GM10847 (cell line): Measurements from ENCODE around the gene TMIE.

Experiments used
- POLR2A ChIP-seq: IDR thresholded peaks from 2 replicates; pipeline ENCODE4 v1.6.1; 2011; ENCODE audit not compliant: insufficient read length; ENCODE audit errors: extremely low read depth

Gene TMIE

DNA sequence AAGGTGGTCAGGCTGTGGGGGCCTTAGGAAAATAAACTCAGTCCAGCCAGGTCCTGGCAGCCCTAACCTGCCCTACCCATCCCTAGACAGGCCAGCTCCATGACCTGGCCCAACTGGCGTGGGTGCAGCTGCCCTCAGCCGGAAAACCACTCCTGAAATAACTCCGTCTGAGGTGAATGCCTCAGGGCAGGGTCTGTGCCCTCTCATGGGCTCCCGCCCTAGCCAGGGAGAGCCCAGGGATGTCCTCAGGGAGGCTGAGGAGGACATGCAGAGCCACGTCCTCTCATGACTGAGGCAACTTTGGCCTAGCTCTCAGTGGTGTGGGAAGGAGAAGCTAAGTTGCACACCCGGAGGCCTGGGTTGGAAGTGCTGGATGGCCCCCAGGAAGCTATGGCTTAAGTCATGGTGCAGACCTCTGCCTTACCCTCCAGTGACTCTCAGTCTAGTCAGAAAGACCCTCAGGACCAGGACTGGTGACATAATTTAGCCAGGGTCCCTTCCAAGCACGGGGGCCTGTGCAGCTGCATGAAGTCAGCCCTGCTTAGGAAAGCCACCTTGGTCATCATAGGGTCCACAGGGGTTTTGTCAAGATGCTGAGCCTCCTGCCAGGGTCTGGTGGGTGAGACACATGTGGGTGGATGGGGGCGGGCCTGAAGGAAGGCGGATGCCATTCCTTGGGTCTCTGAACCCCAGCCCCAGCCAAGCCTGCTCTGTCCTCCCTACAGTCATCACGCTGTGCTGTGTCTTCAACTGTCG is 7.4 kb downstream of the TMIE start:
- no peak for TF ChIP-seq POLR2A

DNA sequence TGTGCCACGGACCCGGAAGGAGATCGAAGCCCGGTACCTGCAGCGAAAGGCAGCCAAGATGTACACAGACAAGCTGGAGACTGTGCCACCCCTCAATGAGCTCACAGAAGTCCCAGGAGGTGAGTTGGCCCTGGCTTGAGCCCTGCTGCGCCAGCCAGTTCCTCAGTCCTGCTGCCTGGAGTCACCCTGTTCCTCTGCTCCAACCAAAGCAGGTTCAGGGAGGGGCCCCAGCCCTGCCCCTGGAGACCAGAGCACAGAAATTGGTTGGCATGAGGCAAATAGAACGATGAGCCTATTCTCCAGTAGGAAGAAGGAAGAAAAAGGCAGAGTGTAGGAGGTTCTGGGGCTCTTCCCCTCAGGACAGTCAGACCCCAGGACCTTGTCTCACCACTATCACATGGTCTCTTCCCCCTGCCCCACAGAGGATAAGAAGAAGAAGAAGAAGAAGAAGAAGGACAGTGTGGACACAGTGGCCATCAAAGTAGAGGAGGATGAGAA is 8.0 kb downstream of the TMIE start:
- no peak for TF ChIP-seq POLR2A

DNA sequence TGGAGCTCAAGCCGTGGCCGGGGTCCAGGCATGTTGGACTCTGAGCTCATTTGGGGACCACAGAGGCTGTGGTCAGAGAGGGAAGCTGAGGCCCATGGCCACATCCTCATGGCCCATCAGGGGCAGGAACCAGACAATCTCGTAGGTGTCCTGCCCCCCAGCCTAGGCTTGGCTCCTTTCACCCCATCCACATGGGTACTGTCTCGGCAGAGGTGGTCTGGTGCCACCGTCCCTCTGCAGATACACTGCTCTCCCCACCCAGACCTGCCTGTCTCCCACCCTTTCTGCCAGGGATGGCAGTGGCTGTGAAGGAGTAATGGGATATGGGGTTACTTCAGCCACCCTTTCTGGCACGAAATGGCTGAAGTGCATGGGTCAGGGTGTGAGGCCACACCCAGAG is 8.5 kb downstream of the TMIE start:
- no peak for TF ChIP-seq POLR2A

DNA sequence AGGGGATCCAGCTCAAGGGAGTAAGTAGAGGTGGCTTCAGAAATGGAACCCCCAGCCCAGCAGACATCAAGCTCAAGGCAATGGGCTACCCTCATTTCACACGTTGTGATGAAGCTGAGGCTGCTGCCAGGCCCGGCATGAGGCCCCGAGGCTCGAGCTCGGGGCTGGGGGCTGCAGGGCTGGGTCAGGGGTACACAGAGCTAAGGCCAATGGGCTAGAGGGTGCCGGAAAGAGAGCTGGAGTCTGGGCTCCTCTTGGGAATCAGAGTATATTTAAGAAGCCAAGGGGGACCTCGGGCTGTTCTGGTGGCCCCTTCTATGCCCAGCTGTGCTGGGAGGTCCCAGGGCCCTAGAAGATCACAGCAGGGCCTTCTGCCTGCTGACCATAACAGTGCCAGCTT is 9.0 kb downstream of the TMIE start:
- no peak for TF ChIP-seq POLR2A

DNA sequence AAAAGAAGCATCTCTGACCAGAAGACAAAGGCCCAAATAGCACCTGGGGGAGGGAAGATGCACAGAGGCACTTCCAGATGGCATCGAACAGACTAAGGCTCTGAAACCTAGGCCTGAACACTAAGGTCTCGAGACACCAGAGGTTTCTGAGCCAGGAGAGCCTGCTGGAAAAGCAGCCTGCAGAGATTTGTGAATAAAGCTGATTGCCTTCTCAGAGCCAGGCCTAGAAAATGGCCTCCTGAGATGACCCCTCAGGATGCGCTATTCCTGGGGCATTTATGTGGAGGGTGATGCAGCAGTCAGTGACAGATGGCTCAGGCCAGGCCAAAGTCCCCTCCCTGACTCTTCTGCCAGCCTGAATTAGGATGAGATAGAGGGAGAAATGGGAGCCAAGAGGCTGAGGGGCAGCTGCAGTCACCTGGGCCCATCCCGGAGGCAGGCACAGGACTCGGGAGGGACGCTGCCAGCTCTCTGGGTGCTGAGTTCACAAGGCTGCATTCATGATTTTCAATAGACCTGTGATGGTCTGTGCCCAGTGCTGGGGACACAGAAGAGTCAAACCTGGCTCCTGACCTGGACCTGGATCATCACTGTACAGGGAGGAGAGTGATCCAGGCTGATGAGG is 9.6 kb downstream of the TMIE start:
- no peak for TF ChIP-seq POLR2A

DNA sequence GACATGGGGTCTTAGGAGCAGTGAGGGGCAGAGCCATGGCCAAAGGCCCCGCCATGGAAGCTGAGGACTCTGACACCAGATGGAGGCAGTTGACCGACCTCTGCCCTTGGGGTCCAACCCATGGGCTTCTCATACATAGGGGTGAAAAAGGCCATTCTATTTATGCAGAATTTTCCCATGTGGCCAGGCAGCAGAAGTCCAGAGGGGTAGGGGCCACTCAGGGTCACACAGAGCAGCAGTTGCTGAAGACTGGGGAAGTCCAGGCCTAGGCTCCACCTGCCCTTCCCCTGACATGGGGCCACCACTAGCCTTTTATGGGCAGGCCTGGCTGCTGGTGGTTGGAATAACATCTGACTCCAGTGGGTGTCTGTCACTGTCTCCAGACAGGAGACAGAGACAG is 10.1 kb downstream of the TMIE start:
- no peak for TF ChIP-seq POLR2A

DNA sequence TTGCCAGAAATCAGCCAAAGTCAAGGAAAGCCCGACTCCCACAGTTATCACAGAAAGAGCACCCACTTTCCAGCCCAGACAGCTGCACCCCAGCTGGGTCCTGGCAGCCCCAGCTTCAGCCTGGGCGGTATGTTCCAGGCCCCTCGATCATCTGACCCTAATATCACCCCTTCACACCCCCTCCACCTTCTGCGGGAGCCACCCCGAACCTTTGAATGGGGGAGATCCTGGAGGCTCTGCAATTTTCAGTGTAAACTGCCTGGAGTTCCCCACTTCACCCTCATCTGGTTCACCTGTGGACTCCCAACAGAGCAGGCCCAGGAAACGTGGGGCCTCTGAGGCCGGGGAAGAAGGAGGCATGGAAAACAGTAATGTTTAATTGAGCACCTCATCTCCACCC is 10.6 kb downstream of the TMIE start:
- TF ChIP-seq POLR2A: no peak

DNA sequence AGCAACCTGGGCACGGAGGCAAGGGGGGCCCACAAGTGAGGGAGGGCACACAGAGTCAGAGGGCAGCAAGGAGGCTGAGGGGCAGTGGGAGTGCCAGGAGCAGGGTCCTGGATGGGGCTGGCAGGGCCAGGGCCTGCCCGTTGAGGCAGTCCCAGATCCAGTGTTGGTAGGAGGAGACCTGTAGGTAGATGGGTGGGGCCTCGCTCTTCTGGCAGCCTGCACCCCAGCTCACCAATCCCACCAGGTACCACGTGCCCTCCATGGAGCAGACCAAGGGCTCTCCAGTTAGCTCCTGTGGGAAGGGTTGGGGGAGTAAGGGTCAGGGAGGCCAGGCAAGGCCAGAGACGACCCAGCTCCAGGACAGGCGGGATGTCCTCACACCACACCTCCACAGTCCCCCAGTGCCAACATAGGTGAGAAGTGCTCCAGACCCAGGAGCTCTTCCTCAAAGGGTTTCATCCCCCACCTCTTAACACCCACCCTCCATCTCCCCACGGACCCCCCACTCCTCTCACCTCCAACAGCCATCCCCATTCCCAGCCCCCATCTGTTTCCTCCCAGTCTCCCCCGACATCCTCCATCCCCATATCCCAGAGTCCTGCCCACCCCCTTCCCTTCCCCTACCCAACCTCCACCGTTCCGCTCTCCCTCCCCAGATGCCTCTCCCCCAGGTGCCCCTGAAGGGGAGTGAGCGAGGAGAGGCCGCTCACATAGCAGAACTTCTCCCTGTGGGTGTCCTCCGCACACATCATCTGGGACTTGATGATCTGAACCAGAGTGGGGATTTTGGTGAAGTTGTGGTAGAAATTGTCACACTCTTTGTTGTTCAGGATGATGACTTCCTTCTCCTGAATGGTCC is 11.2 kb downstream of the TMIE start:
- TF ChIP-seq POLR2A: no peak

DNA sequence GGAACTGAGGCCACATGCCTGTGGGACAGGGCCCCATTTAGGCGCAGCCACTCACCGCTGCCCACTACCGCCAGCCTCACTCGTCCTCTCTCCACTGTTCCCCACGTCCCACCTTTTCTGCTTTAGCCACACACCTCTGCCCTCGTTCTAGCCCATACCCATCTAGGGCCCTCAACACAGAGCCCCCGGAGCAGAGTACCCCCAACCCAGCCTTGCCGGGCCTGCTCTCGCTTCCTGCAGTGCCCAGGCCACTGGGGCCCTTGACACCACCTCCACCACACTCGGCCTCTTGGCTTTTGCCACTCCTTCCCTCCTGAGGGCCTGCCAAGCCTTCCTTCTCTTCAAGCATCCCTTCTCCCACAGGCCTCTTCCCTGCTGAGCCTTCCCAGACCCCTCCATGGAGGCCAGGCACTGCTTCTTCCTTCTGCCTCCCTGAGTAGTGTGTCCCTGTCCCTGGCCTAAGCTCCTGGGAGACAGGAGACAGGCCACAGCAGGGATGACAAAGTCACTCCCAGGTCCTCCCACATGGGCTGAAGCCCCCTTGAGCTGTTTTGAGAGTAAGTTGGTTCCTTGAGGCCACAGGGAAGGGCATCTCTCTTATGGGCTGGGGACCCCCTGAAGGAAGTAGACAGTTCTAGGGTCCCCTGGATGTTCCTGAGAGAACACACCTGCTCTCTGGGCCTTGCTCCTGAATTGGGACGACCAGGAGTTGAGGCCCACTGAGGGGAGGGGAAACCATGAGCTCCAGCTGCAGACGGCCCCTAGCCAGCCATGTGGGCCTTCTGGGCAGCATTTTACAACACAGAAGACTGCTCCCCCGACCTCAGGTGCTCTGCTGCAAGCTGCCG is 12.1 kb downstream of the TMIE start:
- no peak for TF ChIP-seq POLR2A

DNA sequence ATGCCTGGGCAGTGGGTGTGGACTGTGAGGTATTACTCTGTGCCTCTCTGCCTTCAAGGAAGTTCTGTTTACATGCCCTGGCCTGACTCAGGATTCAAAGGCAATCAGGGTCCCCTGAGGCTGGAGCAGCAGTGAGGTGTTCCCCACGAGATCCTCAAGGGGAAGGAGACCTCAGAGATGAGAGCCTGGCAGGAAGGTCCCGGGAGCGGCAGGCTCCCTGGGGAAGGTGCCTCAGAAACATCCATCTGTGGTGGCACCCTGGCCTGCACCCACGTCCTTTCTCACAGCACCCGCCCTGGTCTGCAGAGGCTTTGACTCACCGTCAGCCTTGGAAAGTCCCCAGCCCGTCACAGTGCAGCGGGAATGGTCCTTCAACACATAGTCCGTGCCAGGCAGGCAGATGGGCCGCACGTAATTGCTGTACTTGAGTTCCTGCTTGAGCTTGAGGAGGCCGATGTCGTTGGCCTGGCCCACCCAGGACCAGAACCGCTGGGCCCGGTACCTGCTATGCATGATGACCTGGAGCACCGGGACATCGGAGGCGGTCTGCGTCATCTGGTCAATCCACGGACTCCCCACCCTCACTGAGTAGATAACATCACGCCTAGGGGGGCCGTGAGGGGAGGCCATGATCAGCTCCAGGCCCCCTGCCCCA is 12.8 kb downstream of the TMIE start:
- TF ChIP-seq POLR2A: no peak

DNA sequence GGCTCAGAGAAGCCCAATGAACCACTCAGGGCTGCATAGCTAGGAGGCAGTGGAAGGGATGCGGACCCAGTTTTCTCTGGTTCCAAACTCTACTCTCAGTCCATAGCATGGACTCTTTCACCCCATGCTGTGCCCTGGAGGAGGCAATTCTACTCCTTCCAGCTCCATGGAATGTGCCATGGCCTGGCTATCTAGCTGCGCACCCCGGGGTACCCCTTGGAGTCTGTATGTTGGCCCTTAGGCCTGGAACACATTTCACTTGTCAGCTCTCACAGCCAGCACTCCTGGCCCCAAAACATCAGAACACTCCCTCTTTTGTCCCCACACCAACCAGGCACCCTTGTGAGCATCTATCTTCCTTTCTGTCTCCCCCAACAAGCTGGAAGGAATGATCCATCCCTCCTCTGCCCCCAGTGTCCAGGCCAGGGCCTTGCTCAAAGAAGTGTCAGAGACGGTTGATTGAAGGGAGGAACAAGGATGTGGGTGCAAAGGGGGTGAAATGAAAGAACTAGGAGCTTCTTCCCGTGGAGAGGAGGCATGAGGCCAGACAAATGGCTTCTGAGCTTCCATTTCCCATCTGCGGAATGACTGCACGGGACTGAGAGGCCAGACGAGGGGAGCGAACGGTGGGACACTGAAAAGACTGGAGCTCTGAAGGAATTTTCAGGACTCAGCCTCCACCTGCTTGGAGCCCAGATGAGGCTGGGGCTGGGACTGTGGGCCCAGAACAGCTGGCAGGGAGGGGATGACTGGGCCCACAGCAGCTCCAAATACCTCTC is 13.7 kb downstream of the TMIE start:
- TF ChIP-seq POLR2A: no peak

DNA sequence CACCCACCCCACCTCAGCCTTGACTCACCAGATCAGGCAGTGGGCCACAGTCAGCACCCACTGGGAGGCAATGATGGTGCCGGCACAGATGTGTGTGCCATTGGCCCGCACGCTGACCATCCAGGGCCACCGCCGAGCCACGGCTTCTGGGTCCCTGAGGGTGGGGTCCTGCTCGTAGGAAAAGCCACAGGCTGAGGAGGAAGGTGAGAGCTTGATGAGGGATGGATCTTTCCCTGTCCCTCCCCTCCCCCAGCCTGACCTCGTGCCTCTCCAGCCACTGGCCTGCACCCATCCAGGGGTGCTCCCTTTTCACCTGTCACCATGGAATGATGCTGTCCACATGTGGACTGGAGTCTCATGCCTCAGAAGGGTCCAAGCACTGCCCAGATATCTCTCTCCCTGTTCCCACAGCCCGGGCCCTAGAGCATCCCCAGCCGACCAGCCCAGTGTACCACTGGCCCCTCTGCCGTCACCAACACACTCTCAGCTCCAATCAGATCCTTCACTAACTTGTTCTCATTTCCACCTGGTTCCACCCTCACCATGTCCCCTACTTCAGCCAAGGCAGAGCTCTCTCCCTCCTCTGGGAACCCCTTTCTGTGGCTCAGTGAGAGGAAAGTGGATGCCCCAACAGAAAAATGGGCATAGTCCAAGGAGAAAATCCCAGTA is 14.4 kb downstream of the TMIE start:
- no peak for TF ChIP-seq POLR2A
